HepG2 (cell line): ENCODE measurements around the gene TMEM270. TPM values are rescaled to one million over a fixed set of nuclear protein-coding genes. Genes with fewer than 3 reads are reported as not detected.

Experiments used
- CHD4 ChIP-seq: fragments of 200-600 bp; sonication (generic); IDR thresholded peaks from 2 replicates; pipeline ENCODE4 v1.7.0; 2017; ENCODE audit warnings: mild to moderate bottlenecking, low read length, borderline replicate concordance
- CREB1 ChIP-seq, 2 experiments: fragments of 450-650 bp in 1 of 2; IDR thresholded peaks; 2 replicates each; pipeline ENCODE4 v1.6.1; 2016 to 2017; ENCODE audit warnings: control low read depth in 1 of 2, mild to moderate bottlenecking in 1 of 2, missing compliant biosample characterization in 1 of 2, missing genetic modification characterization in 1 of 2
- FOXM1 ChIP-seq: sonication (generic); formaldehyde crosslinking; IDR thresholded peaks from 2 replicates; pipeline ENCODE4 v1.5.0; 2020; ENCODE audit warnings: missing genetic modification reagents
- KLF16 ChIP-seq, 2 experiments: sonication (generic) in 1 of 2; formaldehyde crosslinking in 1 of 2; IDR thresholded peaks; 2 replicates each; pipeline versions ENCODE4 v1.6.1 to v1.8.0; 2016 to 2023; ENCODE audit warnings: missing genetic modification reagents in 2 of 2, missing compliant biosample characterization in 1 of 2
- MIXL1 ChIP-seq: IDR thresholded peaks from 2 replicates; pipeline ENCODE4 v1.6.1; 2016
- MZF1 ChIP-seq: sonication (generic); formaldehyde crosslinking; IDR thresholded peaks from 2 replicates; pipeline ENCODE4 v1.8.1; 2023; ENCODE audit warnings: mild to moderate bottlenecking, missing genetic modification reagents, borderline replicate concordance
- NFRKB ChIP-seq: fragments of 450-650 bp; IDR thresholded peaks from 2 replicates; pipeline ENCODE4 v1.6.1; 2017
- PCBP2 ChIP-seq: fragments of 200-400 bp; formaldehyde crosslinking; optimal IDR thresholded peaks from 2 replicates; pipeline ENCODE3; 2018; ENCODE audit warnings: low read length, low read depth; ENCODE audit not compliant: poor library complexity, severe bottlenecking
- POLR2AphosphoS2 ChIP-seq: IDR thresholded peaks from 2 replicates; pipeline ENCODE4 v1.6.1; 2011; ENCODE audit warnings: low read depth, low read length, improper control_type of control experiment
- POLR2G ChIP-seq: fragments of 200-400 bp; formaldehyde crosslinking; IDR thresholded peaks from 2 replicates; pipeline ENCODE4 v1.6.1; 2018; ENCODE audit warnings: mild to moderate bottlenecking, low read depth, low read length, moderate library complexity
- REL ChIP-seq: sonication (generic); formaldehyde crosslinking; conservative IDR thresholded peaks from 2 replicates; pipeline ENCODE4 v1.8.0; 2022; ENCODE audit warnings: mild to moderate bottlenecking, missing genetic modification reagents, moderate library complexity
- REXO4 ChIP-seq: sonication (generic); formaldehyde crosslinking; IDR thresholded peaks from 2 replicates; pipeline ENCODE4 v1.8.0; 2022; ENCODE audit warnings: missing genetic modification reagents, mild to moderate bottlenecking, borderline replicate concordance
- SP1 ChIP-seq, 2 experiments: fragments of 450-650 bp in 1 of 2; sonication (generic) in 1 of 2; formaldehyde crosslinking in 1 of 2; IDR thresholded peaks; 2 replicates each; pipeline versions ENCODE4 v1.4.0 to v1.6.1; 2016 to 2020; ENCODE audit warnings: missing genetic modification reagents in 1 of 2
- TAF1 ChIP-seq: sonication (generic); formaldehyde crosslinking; IDR thresholded peaks from 2 replicates; pipeline ENCODE4 v1.4.0; 2020; ENCODE audit warnings: missing genetic modification reagents
- TCF7 ChIP-seq: sonication (generic); IDR thresholded peaks from 2 replicates; pipeline ENCODE4 v1.6.1; 2016; ENCODE audit warnings: antibody characterized with exemption, low read depth
- THYN1 ChIP-seq: sonication (generic); formaldehyde crosslinking; IDR thresholded peaks from 2 replicates; pipeline ENCODE4 v1.8.1; 2023; ENCODE audit warnings: low read depth, mild to moderate bottlenecking, moderate library complexity, missing genetic modification reagents, borderline replicate concordance
- ZBTB7A ChIP-seq: sonication (generic); formaldehyde crosslinking; IDR thresholded peaks from 2 replicates; pipeline ENCODE4 v1.8.0; 2022; ENCODE audit warnings: mild to moderate bottlenecking, missing genetic modification reagents
- ZNF329 ChIP-seq: sonication (generic); formaldehyde crosslinking; IDR thresholded peaks from 2 replicates; pipeline ENCODE4 v1.9.0; 2021; ENCODE audit warnings: low read depth, mild to moderate bottlenecking, missing genetic modification reagents
- ZNF83 ChIP-seq: sonication (generic); formaldehyde crosslinking; IDR thresholded peaks from 2 replicates; pipeline ENCODE4 v1.4.0; 2020; ENCODE audit warnings: missing genetic modification reagents, mild to moderate bottlenecking, borderline replicate concordance
- polyA plus RNA-seq, 8 experiments: library from polyadenylated mRNA; depleted of rRNA in 3 of 8; stranded (reverse) in 7 of 8; unstranded in 1 of 8; fragments of >200 nt; fragmentation: Illumina TruSeq in 4 of 8; extraction: Trizol in 4 of 8; gene quantifications; 2 replicates each; pipeline versions ENCODE4 v1.2.1 to v1.2.3, GENCODE V29; 2011 to 2016; ENCODE audit warnings: low read depth in 4 of 8, missing spikeins in 1 of 8, mixed read lengths in 1 of 8; ENCODE audit not compliant: insufficient read depth in 1 of 8
- total RNA-seq, 5 experiments: library from RNA; depleted of rRNA; stranded (reverse); fragments of >200 nt; fragmentation: Illumina TruSeq; extraction: Trizol; gene quantifications; 2 replicates each; pipeline ENCODE4 v1.2.3, GENCODE V29; 2016; ENCODE audit warnings: low read depth in 1 of 5
- TF ChIP-seq, protein P1 (sequence below): sonication (generic); formaldehyde crosslinking; IDR thresholded peaks from 2 replicates; pipeline ENCODE4 v1.4.0; 2020; ENCODE audit warnings: missing genetic modification reagents, mild to moderate bottlenecking, borderline replicate concordance
- TF ChIP-seq, protein P2 (sequence below): sonication (generic); formaldehyde crosslinking; IDR thresholded peaks from 2 replicates; pipeline ENCODE4 v1.5.0; 2020; ENCODE audit warnings: mild to moderate bottlenecking, missing genetic modification reagents
- TF ChIP-seq, protein P3 (sequence below): sonication (generic); formaldehyde crosslinking; IDR thresholded peaks from 2 replicates; pipeline ENCODE4 v1.8.1; 2022; ENCODE audit warnings: low read depth, mild to moderate bottlenecking, missing genetic modification reagents

TMEM270 gene
- total and polyA plus RNA-seq, 2 of the 13 experiments (the other 11 are each of a cell fraction or from before 2014, with no cell fraction given), result not detected

DNA sequence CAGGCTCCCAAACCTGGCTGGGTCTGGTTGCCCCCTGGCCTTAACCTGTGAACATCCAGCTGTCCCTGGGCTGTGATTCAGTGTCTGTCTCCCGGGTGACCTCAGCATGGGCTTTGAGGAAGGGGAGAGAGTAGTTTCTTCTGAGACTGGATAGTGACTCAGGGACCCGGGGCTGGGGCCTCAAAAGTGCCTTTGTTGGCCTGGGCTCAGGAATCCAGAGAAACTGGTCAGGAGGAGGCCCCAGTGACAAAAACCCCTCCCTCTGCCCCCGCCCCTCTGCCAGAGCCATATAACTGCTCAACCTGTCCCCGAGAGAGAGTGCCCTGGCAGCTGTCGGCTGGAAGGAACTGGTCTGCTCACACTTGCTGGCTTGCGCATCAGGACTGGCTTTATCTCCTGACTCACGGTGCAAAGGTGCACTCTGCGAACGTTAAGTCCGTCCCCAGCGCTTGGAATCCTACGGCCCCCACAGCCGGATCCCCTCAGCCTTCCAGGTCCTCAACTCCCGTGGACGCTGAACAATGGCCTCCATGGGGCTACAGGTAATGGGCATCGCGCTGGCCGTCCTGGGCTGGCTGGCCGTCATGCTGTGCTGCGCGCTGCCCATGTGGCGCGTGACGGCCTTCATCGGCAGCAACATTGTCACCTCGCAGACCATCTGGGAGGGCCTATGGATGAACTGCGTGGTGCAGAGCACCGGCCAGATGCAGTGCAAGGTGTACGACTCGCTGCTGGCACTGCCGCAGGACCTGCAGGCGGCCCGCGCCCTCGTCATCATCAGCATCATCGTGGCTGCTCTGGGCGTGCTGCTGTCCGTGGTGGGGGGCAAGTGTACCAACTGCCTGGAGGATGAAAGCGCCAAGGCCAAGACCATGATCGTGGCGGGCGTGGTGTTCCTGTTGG lies 30.0 kb upstream of the TMEM270 start, which contains the start of gene CLDN4 (continued):
- TF ChIP-seq, protein P1, sequence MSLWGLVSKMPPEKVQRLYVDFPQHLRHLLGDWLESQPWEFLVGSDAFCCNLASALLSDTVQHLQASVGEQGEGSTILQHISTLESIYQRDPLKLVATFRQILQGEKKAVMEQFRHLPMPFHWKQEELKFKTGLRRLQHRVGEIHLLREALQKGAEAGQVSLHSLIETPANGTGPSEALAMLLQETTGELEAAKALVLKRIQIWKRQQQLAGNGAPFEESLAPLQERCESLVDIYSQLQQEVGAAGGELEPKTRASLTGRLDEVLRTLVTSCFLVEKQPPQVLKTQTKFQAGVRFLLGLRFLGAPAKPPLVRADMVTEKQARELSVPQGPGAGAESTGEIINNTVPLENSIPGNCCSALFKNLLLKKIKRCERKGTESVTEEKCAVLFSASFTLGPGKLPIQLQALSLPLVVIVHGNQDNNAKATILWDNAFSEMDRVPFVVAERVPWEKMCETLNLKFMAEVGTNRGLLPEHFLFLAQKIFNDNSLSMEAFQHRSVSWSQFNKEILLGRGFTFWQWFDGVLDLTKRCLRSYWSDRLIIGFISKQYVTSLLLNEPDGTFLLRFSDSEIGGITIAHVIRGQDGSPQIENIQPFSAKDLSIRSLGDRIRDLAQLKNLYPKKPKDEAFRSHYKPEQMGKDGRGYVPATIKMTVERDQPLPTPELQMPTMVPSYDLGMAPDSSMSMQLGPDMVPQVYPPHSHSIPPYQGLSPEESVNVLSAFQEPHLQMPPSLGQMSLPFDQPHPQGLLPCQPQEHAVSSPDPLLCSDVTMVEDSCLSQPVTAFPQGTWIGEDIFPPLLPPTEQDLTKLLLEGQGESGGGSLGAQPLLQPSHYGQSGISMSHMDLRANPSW (CRISPR knock-in tag), result no peak
- TF ChIP-seq TCF7 (no peak), PCBP2 (no peak), POLR2AphosphoS2 (no peak), TAF1 (peak; percentile 74; the same call in 1 of the 2 replicates), CHD4 (no peak), THYN1 (CRISPR knock-in tag) (no peak), ZNF329 (CRISPR knock-in tag) (no peak), SP1 (IDR thresholded peaks at IDR 0.05) (no peak), SP1 (CRISPR knock-in tag; IDR thresholded peaks at IDR 0.05) (0 out of 2 replicates have a peak, but pooled peaks have one; percentile 17), REL (CRISPR knock-in tag) (no peak), MZF1 (CRISPR knock-in tag) (no peak), NFRKB (no peak), POLR2G (peak; percentile 99), ZBTB7A (CRISPR knock-in tag) (0 out of 2 replicates have a peak, but pooled peaks have one; percentile 58), KLF16 (CRISPR knock-in tag; IDR thresholded peaks at IDR 0.05) (no peak; a peak in 1 of 4 replicates), ZNF83 (CRISPR knock-in tag) (no peak; the same call in 1 of the 2 replicates), MIXL1 (CRISPR knock-in tag) (no peak), REXO4 (CRISPR knock-in tag) (peak; percentile 78), FOXM1 (CRISPR knock-in tag) (no peak), CREB1 (IDR thresholded peaks at IDR 0.05) (peak; percentile 59), CREB1 (CRISPR knock-in tag; IDR thresholded peaks at IDR 0.05) (no peak)
- TF ChIP-seq, protein P2, sequence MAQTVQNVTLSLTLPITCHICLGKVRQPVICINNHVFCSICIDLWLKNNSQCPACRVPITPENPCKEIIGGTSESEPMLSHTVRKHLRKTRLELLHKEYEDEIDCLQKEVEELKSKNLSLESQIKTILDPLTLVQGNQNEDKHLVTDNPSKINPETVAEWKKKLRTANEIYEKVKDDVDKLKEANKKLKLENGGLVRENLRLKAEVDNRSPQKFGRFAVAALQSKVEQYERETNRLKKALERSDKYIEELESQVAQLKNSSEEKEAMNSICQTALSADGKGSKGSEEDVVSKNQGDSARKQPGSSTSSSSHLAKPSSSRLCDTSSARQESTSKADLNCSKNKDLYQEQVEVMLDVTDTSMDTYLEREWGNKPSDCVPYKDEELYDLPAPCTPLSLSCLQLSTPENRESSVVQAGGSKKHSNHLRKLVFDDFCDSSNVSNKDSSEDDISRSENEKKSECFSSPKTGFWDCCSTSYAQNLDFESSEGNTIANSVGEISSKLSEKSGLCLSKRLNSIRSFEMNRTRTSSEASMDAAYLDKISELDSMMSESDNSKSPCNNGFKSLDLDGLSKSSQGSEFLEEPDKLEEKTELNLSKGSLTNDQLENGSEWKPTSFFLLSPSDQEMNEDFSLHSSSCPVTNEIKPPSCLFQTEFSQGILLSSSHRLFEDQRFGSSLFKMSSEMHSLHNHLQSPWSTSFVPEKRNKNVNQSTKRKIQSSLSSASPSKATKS (CRISPR knock-in tag), result no peak
- TF ChIP-seq, protein P3, sequence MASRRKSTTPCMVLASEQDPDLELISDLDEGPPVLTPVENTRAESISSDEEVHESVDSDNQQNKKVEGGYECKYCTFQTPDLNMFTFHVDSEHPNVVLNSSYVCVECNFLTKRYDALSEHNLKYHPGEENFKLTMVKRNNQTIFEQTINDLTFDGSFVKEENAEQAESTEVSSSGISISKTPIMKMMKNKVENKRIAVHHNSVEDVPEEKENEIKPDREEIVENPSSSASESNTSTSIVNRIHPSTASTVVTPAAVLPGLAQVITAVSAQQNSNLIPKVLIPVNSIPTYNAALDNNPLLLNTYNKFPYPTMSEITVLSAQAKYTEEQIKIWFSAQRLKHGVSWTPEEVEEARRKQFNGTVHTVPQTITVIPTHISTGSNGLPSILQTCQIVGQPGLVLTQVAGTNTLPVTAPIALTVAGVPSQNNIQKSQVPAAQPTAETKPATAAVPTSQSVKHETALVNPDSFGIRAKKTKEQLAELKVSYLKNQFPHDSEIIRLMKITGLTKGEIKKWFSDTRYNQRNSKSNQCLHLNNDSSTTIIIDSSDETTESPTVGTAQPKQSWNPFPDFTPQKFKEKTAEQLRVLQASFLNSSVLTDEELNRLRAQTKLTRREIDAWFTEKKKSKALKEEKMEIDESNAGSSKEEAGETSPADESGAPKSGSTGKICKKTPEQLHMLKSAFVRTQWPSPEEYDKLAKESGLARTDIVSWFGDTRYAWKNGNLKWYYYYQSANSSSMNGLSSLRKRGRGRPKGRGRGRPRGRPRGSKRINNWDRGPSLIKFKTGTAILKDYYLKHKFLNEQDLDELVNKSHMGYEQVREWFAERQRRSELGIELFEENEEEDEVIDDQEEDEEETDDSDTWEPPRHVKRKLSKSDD (CRISPR knock-in tag), result peak; percentile 78
